ENCODE results near the gene STX5.
"Not testable (repeated sequence)": the region's sequence is repeated elsewhere in the genome, so short reads cannot be mapped to it uniquely, and the experiment has no call there.

The STX5 gene

DNA sequence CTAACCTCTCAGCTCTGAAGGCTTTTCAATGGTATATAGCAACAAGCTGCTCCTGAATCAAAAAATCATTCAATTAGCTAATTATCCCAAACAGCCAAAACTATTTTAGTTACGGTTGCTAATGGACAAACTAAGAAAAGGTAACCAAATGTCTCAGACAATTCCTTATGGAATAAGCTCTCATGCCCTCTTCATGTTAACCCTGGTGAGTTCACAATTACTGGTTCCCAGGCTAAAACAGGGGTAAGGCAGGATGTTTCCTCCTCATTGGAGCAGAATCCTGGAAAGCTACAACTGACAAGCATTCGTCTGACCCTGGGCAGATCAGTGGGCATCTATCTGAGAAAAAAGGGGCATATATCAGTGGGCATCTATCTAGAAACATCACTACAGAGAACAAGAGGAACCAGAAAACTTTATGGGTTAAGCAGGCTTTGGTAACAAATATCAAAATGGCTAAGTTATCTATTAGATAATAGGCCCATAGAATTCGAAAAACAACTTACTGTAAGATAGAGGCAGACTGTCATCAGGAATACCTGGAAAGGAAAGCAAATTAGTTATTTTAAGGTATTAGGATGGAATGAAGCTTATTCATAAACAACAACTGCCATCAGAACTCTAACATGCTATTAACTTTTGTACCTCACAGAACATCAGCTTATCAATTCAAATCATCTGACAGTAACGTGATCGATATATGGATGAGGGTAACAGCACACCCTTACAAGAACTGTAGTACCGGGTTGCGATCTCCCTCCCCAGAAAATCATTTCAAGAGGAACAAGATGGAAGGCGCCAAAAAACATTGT, 22.4 kb upstream of the STX5 start:
- no peak for ATAC-seq

DNA sequence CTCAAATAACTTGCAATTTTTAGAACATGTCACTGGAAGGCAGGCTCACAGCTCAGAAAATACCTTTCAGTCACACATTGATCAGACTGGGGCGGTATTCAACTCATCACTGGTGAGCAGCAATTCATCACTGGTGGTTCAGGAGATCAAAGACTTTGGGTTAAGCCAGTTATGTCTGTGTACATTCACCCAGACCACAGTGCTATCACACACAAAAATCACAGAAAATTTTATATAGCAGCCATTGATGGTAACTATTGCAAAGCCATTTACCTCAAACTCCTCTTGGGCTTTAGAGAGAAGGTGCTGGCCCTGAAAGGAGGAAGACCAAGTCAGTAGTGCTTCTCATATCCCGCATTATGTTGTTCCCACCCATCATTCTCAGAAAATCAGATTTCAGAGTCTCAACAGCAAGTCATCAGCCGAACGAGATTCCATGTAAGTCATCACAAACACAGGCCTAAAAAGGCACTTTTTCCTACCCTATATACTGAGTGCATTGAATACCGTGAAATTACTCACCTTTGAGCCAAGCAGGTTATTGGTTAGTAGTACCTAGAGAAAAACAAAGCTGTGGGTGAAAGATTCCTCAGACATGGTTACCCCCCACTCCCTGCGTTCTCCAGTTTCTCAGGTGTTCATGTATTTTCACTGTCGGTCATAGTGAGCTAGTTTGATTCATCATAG, 21.6 kb upstream of the STX5 start:
- ATAC-seq = peak; percentile 51 to 59

DNA sequence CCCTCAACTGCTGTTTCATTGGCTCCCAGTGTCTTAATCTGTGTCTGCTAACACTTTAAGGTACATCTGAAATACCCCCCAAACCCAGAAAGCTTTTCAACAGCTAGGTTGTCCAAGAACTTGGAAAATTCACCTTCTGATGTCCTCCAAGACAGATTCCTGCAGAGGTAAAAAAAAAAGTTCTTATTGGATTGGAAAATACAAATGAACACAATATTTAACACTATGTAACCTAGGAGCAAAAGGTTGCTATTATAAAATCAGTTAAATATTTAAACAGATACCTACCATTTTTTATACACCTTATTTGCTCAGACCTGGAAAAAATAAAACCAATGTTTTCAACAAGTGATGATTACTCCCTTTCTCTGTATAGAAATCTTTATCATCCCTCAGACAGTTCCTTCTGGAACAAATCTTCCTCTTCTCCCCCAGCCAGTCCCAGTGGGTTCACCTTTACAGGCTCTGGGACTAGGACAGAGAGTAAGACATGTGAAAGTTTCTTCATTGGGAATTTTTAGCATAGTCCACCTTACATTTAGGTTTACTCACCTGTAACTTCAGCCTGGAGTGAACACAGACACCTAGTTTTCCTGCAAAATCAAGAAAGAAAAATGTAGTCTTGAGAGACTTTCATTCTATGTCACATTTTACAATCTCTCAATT, 20.8 kb upstream of the STX5 start:
- ATAC-seq = no peak

GRCh38 chr11:62851807-62852522, 20.1 kb upstream of the STX5 start:
- no peak for ATAC-seq

- ATAC-seq = no peak
Observed at GRCh38 chr11:62850911-62851806, 19.3 kb upstream of the STX5 start.

DNA sequence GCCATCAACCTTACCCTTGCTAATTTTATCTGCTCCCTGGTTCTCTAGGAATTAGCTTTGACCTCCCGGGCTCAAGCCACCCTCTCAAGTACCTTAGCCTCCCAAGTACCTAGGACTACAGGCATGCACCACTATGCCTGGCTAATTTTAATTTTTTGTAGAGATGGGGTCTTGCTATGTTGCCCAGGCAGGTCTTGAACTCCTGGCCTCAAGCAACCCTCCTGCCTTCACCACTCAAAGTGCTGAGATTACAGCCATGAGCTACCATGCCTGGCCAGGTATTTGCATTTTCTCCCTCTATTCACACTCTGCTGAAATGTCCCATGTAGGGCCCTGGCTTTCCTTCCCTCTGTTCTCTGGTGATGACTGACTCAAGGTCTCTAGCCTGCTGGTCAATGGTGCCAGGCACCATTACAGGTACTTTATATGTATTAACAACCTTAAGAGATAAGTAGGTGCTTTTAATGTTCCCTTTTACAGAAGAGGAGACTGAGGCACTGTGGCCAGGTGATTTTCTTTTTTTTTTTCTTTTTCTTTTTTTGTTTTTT, 16.0 kb upstream of the STX5 start:
- no peak for ATAC-seq

DNA sequence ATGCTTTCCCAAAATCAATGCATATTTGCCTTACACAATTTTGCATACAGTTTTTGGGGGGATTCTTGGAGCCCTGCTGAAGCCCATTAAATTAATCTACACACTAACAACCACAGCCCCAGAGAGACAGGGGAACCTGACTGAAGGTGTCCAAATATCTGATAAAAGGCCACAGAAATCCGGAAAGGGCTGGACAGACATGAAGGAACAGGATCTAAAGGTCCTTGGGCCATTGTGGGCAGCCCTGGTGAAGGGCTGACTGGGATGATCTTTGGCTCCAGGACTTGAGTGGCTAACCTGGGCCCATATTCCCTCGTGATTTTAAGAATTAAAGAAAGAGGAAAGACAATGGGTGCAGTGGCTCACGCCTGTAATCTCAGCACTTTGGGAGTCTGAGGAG, 14.3 kb upstream of the STX5 start:
- ATAC-seq = no peak

DNA sequence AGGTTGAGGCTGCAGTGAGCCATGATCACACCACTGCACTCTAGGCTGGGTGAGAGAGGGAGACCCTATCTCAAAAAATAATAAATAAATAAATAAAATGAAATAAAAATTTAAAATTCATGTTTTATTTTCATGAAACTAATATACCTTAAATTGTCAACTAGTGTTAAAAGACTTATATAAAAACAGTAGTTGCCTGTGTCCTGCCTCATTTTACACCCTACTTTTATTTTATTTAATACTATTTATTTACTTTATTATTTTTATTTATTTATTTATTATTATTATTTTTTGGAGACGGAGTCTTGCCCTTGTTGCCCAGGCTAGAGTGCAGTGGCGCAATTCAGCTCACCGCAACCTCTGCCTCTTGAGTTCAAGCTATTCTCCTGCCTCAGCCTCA, 12.3 kb upstream of the STX5 start:
- ATAC-seq = no peak

DNA sequence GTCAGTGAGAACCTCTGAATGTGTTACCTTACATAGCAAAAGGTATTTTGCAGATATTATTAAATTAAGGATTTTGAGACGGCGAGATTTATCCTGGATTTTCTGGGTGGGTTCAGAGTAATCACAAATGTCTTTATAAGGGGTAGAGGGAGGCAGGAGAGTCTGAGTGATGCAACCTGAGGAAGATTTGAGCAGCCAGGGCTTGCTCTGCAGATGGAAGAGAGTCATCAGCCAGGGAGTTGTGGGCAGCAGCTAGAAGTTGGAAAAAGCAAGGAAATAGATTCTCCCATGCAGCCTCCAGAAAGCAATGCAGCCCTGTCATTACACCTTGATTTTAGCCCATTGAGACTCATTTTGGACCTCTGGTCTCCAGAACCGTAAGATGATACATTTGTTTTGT, 11.6 kb upstream of the STX5 start:
- ATAC-seq = no peak

DNA sequence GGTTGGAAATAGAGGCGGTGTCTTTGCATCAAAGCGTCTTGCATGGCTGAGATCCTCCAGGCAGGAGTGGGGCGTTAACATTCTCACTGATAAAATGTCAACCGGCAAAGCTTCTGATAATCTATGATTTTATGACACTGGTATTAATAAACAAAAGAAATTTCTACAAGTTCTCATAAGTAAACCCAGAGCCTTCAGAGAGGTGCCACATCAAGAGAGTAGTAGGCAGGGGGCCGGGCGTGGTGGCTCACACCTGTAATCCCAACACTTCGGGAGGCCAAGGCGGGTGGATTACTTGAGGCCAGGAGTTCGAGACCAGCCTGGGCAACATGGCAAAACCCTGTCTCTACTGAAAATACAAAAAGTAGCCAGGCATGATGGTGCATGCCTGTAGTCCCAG, 11.0 kb upstream of the STX5 start:
- ATAC-seq = not testable (repeated sequence)

DNA sequence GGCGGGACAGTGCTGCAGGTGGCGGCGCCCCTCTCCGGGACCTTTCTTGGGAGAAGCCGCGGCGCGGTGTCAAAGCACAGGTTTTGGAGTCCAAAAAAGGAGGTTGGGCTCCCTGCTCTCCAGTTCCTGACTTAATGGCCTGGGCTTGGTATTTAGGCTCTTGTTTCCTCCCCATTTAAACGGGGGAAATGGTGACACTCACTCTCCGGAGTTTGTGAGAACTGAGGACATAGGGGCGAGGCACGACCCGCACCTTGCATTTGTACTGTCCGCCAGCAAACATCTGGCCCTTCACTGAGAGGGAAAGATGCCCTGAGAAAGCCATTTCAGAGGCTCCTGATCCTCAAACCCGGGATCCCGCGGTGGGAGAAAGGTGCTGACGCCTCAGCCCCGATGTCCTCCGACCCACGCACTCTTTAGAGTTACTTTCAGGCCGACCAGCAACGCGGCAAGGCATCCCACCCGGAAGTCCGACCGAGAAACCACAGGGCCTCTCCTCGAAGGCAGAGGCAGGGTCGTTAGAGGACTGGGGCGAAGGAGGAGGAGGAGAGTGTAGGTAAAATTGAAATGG, 10.4 kb upstream of the STX5 start:
- ATAC-seq = no peak

- peak; percentile 76 to 81 for ATAC-seq
Observed at GRCh38 chr11:62841361-62842170, 9.7 kb upstream of the STX5 start.

DNA sequence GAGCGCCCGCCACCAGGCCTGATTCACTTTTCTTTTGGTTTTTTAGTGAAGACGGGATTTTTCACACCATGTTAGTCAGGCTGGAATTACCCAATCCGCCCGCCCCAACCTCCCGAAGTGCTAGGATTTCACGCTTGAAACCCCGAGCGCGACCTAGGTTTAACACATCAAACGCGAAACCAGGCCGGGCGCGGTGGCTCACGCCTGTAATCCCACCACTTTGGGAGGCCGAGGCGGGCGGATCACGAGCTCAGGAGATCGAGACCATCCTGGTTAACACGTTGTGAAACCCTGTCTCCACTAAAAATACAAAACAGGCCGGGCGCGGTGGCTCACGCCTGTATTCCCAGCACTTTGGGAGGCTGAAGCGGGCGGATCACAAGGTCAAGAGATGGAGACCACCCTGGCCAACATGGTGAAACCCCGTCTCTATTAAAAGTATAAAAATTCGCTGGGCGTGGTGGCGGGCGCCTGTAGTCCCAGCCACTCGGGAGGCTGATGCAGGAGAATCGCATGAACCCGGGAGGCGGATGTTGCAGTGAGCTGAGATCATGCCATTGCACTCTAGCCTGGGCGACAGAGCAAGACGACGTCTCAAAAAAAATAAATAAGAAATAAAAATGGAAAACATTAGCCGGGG, 9.0 kb upstream of the STX5 start:
- peak; percentile 28 to 30 for ATAC-seq

DNA sequence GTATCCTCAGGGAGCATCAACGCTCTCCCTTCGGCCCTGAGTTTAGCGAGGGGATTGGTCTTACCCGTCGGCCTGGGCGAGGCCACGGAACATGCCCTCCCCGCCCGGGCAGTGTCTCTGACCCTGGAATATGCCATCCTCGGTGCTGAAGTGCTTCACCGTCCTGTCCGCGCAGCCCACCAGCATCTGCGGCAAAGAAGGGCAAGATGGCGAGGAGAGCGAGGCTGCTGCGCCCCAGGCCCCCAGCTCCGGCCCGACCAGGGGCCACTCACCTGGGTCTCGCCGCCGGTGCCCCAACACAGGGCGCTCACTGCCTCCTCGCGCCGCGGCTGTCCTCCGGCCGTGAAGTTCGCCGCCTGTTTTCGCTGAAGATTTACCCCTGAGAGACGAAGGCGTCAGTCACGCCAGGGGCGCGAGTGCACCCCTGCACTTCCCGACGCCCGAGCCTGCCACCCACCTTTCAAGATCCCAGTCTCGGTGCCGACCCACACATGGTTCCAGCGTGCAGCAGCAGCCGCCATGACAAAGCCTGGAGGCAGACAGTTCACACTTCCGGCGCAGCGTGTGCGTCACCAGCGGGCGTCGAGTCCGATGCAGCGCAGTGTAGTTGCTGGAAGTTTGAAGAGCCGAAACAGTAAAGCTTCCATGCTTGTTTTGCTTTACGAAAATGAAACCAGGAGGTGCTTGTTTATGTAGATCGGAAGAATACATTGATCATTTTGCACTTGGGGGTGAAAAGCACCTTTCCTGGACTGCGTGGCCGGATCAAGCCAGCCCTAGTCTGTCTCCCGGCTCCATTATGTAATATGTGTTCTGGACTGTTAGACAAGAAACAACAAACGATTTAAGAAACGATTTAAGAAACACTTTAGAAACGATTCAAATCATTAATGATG, 7.4 kb upstream of the STX5 start, which contains the start of gene WDR74:
TSS of gene WDR74 (minus strand) at position 541 of the 896 bp plus-strand sequence. CDS start at position 521, 20 bp downstream.
- peak; percentile 26 to 37 for ATAC-seq

DNA sequence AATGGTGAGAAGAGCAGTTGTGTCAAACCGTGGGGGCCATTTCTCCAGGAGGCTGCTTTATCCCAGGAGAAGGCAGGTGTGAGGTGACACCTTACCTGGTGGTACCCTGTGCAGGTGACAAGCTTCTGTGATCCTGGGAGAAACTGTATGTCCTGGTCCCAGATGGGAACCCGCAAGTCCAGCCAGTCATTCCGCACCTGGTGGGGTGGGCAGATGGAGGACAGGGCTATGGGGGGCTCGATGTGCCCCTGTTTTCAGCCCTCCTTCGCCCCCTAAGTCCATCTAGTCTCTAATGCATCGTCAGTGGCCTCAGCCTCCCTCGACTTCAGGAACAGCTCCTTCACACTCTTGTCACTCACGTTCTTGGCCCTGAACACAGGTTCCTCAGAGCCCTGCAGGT, 3.5 kb upstream of the STX5 start:
- ATAC-seq = no peak

- peak in 1 of 2 donors; percentile 2 for ATAC-seq
Observed at GRCh38 chr11:62832336-62833234, 734 bp upstream of the STX5 start, which contains the start of gene TEX54. TEX54 (minus strand) TSS chr11:62832841.

DNA sequence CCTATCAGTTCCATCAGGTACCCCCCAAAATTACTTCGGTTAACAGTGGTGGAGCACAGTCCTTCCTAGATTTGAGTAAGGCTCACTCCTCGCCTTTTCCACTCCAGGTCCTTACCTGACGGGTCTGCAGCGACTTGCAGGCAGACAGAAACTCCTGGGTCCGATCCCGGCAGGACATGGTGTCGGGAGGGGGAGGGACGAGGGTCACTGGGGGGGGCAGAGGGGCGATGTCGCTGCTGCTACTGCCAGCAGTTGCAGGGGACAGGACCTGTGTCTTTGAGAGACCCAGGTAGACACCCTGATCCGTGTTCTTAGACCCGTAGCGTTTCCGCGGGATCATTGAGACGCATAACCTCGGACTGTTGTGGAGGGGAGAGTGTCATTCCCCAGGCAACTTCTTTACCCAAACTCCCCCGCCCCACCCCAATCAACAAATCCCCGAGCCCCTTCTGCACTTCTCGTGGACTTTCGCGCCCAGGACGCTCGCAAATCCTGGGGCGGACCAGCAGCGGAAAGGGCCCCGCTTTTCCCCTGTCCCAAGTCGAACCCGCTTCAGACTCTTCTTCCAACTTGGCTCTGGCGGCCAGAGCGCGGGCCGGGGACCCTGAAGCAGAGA, 839 bp downstream of the STX5 start:
- ATAC-seq = no peak

Data from activated CD4-positive, CD25-positive, alpha-beta regulatory T cell treated with anti-CD3 and anti-CD28 coated beads, Interleukin-2, amount 50 U/mL, for 24 hours (primary cell).